Measurements from ENCODE around the gene MYH7B.

MYH7B gene

GRCh38 chr20:34955231-34956040, at the start of gene MYH7B, which contains the start of gene GSS:
MYH7B (plus strand) TSS chr20:34955868; CDS start chr20:34978006, 22,138 bp downstream.
GSS (minus strand) TSS chr20:34955806; CDS start chr20:34951852, 3,954 bp downstream.
- TF ChIP-seq ZFX (IDR thresholded peaks at IDR 0.05), result peak; percentile 74
- TF ChIP-seq CTCF (conservative IDR thresholded peaks at IDR 0.05), result peak; percentile 71
- peak within 1 kb of the TSS; percentile 91 for H3K27ac ChIP-seq

GRCh38 chr20:34907616-34908469, 47.8 kb upstream of the MYH7B start:
- H3K27ac ChIP-seq, result peak overlapping the region; percentile 74
- TF ChIP-seq ZFX (IDR thresholded peaks at IDR 0.05) (no peak), CTCF (conservative IDR thresholded peaks at IDR 0.05) (no peak)

- no peak overlapping the region for H3K27ac ChIP-seq
- TF ChIP-seq CTCF (conservative IDR thresholded peaks at IDR 0.05) (no peak), ZFX (IDR thresholded peaks at IDR 0.05) (no peak)
Observed at GRCh38 chr20:34915131-34915530, 40.5 kb upstream of the MYH7B start.

DNA sequence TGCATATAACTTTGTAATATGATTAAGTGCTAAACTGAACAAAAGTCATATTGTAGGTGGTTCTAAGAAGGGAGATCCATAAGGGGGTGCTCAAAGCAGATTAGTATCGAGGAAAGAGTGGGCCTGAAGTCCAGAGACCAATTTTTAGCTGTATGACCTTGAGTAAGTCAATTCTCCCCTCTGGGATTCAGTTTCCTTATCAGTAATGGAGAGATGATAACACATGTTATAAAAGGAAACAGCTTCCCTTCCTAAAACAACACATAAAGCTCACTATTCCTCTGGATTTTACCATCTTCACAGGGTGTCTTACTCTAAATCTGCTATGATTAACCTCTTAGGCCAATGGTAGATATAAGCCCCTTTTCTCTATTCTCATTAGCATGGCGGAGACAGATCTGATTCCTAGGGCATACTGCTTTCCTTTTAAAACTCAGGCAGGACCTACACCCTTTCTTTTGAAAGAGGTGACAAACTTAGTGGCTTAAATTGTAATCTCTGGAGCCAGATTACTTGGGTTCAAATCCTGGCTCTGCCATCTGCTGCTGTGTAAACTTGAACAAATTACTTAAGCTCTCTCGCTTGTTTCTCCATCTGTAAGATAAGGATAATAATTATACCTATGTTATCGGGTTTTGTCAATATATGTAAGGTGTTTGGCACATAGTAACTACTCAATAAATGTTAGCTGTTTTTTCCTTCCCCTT, 39.8 kb upstream of the MYH7B start:
- TF ChIP-seq ZFX (IDR thresholded peaks at IDR 0.05) (no peak), CTCF (conservative IDR thresholded peaks at IDR 0.05) (no peak)
- no peak overlapping the region for H3K27ac ChIP-seq

GRCh38 chr20:34916774-34917354, 38.8 kb upstream of the MYH7B start:
- TF ChIP-seq ZFX (IDR thresholded peaks at IDR 0.05) (no peak), CTCF (conservative IDR thresholded peaks at IDR 0.05) (no peak)

GRCh38 chr20:34920055-34920454, 35.6 kb upstream of the MYH7B start:
- no peak overlapping the region for H3K27ac ChIP-seq
- TF ChIP-seq ZFX (IDR thresholded peaks at IDR 0.05) (no peak), CTCF (conservative IDR thresholded peaks at IDR 0.05) (no peak)

More at GRCh38 chr20:34916774-34917354, 38.8 kb upstream of the MYH7B start:
- H3K27ac ChIP-seq, result no peak overlapping the region
